Measurements from ENCODE around the gene SNAI3.

DNA sequence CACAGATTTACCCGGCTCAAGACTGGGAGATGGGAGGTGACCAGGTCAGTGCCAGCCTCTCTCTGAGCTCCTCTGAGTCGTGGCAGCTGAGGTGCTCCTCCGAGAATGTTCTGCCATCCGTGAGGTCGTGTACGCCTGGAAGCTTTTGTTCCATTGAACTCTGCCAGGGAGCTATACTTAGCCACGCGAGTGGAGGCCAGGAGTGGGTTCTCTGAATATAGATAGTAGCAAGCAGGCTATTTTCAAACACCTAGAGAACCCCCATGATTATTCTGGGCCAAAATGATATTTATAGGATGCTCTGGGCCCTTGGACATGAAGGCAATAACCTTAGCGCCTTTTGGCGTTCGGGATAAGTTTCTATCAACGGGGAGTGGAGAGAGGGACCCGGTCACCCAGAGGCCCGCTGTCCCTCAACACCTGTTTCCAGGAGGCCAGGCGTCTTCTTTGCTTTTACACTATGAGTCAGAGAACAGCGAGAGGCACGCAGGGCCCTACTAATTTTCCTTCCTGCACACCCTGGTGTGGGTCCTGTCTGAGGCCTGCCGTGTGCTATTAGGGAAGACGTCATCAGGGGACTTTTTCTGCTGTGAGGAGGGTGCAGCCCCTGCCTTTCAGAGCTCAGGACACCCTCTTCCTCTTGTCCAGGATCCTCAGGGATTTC lies 12.5 kb downstream of the SNAI3 start:
- TF ChIP-seq CTCF (IDR thresholded peaks at IDR 0.05 in 2 of 3, conservative IDR thresholded peaks at IDR 0.05 in 1 of 3; ENCODE audit: borderline replicate concordance in 1 of 3, insufficient read depth in 1 of 3, low read depth in 2 of 3, low read length in 2 of 3), result no peak
- no peak for TF ChIP-seq EZH2 (IDR thresholded peaks at IDR 0.05)
- TF ChIP-seq ELF1 (IDR thresholded peaks at IDR 0.05; ENCODE audit: borderline replicate concordance, low read depth), result no peak
- no peak for TF ChIP-seq REST (IDR thresholded peaks at IDR 0.05; ENCODE audit: low read depth)
- no peak for TF ChIP-seq CEBPB (IDR thresholded peaks at IDR 0.05; ENCODE audit: low read depth)
- TF ChIP-seq POLR2A (IDR thresholded peaks at IDR 0.05; ENCODE audit: borderline replicate concordance, extremely low read depth, insufficient read depth, insufficient read length), result no peak
- TF ChIP-seq POLR2AphosphoS5 (IDR thresholded peaks at IDR 0.05; ENCODE audit: low read depth, low read length), result no peak
